ENCODE data around the gene FHIT. TPM values are rescaled to one million over a fixed set of nuclear protein-coding genes. Genes with fewer than 3 reads are reported as not detected.

The FHIT gene
- total and polyA plus RNA-seq, 4 donors = 2.1 to 14.7 (median 6.6) TPM

- H3K27ac ChIP-seq (ENCODE audit: low read depth in 1 of 2, low read length in 2 of 2) = no peak overlapping the region
- no peaks in the 10 kb centered on the region for H3K9me3 ChIP-seq (ENCODE audit: control insufficient read depth in 4 of 4, low read length in 3 of 4)
- 77% methylated on average over 2 of the region's 2 CpGs for WGBS
- DNase-seq (ENCODE audit: low spot score) = no peak
- no peaks in the 10 kb centered on the region for H3K4me1 ChIP-seq (ENCODE audit: control insufficient read depth in 4 of 4, insufficient read depth in 4 of 4, low read length in 3 of 4)
- TF ChIP-seq HNF4G (IDR thresholded peaks at IDR 0.05) (no peak), CTCF (IDR thresholded peaks at IDR 0.05; ENCODE audit: low read depth, low read length, missing input control) (no peak), YY1 (IDR thresholded peaks at IDR 0.05) (no peak), SP1 (IDR thresholded peaks at IDR 0.05) (no peak), TAF1 (conservative IDR thresholded peaks at IDR 0.05) (no peak), MAX (IDR thresholded peaks at IDR 0.05) (no peak), FOXA1 (IDR thresholded peaks at IDR 0.05) (no peak), ZBTB33 (IDR thresholded peaks at IDR 0.05) (no peak), FOXA2 (IDR thresholded peaks at IDR 0.05) (no peak), REST (IDR thresholded peaks at IDR 0.05) (no peak), RXRA (IDR thresholded peaks at IDR 0.05) (no peak), ATF3 (IDR thresholded peaks at IDR 0.05) (no peak), NR2F2 (IDR thresholded peaks at IDR 0.05) (no peak), RAD21 (IDR thresholded peaks at IDR 0.05) (no peak), JUND (IDR thresholded peaks at IDR 0.05) (no peak), HNF4A (conservative IDR thresholded peaks at IDR 0.05) (no peak), EGR1 (IDR thresholded peaks at IDR 0.05; ENCODE audit: low read depth in 2 of 2) (no peak), GABPA (IDR thresholded peaks at IDR 0.05 in 1 of 2, conservative IDR thresholded peaks at IDR 0.05 in 1 of 2) (no peak)
- H3K36me3 ChIP-seq (ENCODE audit: control insufficient read depth in 4 of 4, insufficient read depth in 3 of 4, low read depth in 1 of 4, low read length in 3 of 4) = no peaks in the 10 kb centered on the region
- no peak overlapping the region for H3K4me3 ChIP-seq (ENCODE audit: low read depth in 1 of 3, low read length in 3 of 3)
- H3K27me3 ChIP-seq (ENCODE audit: control insufficient read depth in 4 of 4, insufficient read depth in 4 of 4, low read length in 3 of 4) = no peaks in the 10 kb centered on the region
- H3K9ac ChIP-seq (ENCODE audit: low read depth in 1 of 2, low read length in 2 of 2) = no peak overlapping the region
Observed at GRCh38 chr3:60206206-60206605, 1045.0 kb downstream of the FHIT start.

Measured in liver (tissue), 9 donors.